Measurements from ENCODE around the gene SNAP91.
"Not testable (repeated sequence)": the region's sequence is repeated elsewhere in the genome, so short reads cannot be mapped to it uniquely, and the experiment has no call there.

Gene SNAP91, protein sequence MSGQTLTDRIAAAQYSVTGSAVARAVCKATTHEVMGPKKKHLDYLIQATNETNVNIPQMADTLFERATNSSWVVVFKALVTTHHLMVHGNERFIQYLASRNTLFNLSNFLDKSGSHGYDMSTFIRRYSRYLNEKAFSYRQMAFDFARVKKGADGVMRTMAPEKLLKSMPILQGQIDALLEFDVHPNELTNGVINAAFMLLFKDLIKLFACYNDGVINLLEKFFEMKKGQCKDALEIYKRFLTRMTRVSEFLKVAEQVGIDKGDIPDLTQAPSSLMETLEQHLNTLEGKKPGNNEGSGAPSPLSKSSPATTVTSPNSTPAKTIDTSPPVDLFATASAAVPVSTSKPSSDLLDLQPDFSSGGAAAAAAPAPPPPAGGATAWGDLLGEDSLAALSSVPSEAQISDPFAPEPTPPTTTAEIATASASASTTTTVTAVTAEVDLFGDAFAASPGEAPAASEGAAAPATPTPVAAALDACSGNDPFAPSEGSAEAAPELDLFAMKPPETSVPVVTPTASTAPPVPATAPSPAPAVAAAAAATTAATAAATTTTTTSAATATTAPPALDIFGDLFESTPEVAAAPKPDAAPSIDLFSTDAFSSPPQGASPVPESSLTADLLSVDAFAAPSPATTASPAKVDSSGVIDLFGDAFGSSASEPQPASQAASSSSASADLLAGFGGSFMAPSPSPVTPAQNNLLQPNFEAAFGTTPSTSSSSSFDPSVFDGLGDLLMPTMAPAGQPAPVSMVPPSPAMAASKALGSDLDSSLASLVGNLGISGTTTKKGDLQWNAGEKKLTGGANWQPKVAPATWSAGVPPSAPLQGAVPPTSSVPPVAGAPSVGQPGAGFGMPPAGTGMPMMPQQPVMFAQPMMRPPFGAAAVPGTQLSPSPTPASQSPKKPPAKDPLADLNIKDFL

GRCh38 chr6:83708970-83709747, at the start of gene SNAP91:
Gene SNAP91, minus strand, starts transcription at chr6:83709101. Its CDS starts 1,174 bp downstream, at chr6:83707927.
- peak; percentile 87 for DNase-seq

DNA sequence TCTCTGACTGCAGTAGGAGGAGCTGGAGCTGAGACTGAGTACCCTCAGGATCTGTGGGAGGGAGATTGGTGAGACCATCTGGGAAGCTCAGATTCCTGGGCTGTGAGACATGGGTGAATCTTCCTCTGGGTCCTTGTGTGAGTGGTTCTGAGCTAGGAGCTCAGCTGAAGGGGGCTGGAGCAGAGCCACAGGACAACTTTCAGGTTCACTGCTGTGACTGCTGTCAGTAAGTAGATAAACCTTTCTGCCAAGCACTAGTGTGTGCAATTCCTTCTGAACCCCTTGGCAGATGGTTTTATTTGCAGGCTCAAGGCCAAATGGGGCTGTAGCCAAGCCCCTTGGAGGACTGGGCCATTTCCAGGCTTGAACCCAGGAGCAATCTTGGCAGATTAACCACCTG, 49.6 kb upstream of the SNAP91 start:
- peak; percentile 82 for DNase-seq

DNA sequence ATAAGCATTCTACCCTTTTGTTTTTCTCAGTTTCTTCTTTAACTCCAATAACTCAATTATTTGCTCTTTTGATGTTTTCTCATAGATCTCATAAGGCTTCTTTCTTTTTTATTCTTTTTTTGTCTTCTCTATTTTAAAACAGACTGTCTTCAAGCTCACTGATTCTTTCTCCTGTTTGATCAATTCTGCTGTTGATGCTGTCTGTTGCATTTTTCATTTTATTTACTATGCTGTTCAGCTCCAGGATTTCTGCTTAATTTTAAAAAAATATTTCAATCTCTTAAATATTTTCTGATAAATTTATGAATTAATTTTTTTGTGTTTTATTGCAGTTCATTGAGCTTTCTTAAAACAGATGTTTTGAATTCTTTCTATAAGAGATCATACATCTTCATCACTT, 48.1 kb upstream of the SNAP91 start:
- DNase-seq = no peak

GRCh38 chr6:83756565-83756964, 47.7 kb upstream of the SNAP91 start:
- no peak for DNase-seq

DNA sequence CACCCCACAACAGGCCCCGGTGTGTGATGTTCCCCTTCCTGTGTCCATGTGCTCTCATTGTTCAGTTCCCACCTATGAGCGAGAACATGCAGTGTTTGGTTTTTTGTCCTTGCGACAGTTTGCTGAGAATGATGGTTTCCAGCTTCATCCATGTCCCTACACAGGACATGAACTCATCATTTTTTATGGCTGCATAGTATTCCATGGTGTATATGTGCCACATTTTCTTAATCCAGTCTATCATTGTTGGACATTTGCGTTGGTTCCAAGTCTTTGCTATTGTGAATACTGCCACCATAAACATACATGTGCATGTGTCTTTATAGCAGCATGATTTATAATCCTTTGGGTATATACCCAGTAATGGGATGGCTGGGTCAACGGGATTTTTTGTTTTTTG, 43.5 kb upstream of the SNAP91 start:
- not testable (repeated sequence) for DNase-seq

- no peak for DNase-seq
These were observed 32.2 kb upstream of the SNAP91 start for GRCh38 chr6:83741089-83741488.

DNA sequence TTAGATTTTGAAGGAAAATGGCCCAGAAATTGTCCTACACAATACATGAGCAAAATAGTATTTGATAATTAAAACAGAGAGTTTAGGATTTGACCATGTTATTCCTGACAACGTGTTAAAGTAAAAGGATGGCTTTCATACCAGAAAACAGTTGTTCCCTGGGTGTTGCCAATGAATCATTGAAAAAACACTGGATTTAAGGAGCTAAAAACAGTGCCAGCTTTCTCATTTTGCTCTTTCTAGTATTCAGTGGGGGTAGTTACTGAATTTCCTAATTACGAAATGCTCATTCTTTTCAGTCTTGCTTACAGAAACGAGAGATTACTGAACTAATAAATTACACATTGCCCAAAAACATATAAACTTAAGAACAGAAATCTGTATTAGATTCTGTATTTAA, 26.6 kb upstream of the SNAP91 start:
- no peak for DNase-seq

DNA sequence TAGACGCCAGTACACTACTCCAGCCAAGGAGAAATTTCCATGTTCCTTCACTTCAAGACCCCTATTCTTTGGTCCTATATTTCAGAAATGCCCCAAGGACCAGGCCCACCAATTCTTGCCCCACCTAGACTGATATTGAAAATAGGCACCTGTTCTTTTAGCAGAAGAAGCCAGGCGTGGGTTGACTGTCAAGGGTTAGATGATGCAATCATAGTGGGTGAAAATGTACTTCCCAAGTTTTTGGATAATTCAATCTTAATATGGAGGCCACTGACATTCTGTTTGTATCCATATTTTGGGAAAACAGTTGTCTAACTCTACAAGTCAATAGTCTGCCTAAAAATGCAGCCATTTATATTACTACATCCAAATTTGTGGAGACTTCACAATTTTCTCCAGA, 21.0 kb upstream of the SNAP91 start:
- DNase-seq = no peak

GRCh38 chr6:83722876-83723275, 14.0 kb upstream of the SNAP91 start:
- no peak for DNase-seq

- DNase-seq = no peak
These were observed 8.9 kb upstream of the SNAP91 start for GRCh38 chr6:83717809-83718208.

DNA sequence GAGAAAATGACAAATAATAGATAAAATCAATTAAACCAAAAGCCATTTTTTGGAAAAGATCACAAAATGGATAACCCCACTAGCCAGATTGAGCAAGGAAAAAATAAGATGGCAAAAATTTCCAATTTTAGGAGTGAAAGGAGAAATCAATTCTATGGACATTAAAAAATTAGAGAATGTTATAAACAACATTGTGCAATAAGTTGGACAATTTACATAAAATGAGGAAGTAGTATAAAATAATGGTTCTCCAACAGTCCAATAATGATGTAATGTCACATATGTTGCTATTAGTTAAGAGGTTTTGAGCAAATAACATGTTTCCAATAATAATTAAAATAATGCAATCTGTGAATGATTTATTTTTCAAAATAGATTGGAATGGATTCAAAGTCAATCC, 3.1 kb upstream of the SNAP91 start:
- no peak for DNase-seq

DNA sequence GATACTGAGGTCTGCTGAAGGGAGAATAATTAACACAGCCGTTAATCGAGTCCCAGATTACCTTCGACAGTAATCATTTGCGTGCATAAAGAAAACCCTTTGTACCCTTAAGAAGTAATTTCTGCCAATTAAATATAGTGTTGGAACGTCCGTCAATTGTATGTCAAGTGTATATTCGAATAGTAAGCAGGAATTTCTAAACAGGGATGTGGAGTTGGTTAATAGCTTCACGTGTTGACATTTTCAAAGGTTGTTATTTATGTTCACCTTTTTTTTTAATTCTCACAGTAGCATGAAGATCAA, 798 bp upstream of the SNAP91 start:
- no peak for DNase-seq

- peak; percentile 25 for DNase-seq
These were observed 343 bp downstream of the SNAP91 start for GRCh38 chr6:83708546-83708969.

GRCh38 chr6:83707829-83708545, 914 bp downstream of the SNAP91 start:
- DNase-seq = peak; percentile 29

- no peak for DNase-seq
These were observed 6.2 kb downstream of the SNAP91 start for GRCh38 chr6:83702749-83703148.

- DNase-seq = no peak
These were observed 6.8 kb downstream of the SNAP91 start for GRCh38 chr6:83702077-83702476.

GRCh38 chr6:83696674-83697073, 12.2 kb downstream of the SNAP91 start:
- no peak for DNase-seq

- DNase-seq = no peak
These were observed 23.4 kb downstream of the SNAP91 start for GRCh38 chr6:83685481-83685880.

- DNase-seq = no peak
These were observed 31.1 kb downstream of the SNAP91 start for GRCh38 chr6:83677791-83678190.

GRCh38 chr6:83637953-83638352, 70.9 kb downstream of the SNAP91 start:
- no peak for DNase-seq

- no peak for DNase-seq
These were observed 72.1 kb downstream of the SNAP91 start for GRCh38 chr6:83636800-83637199.

- DNase-seq = no peak
These were observed 75.3 kb downstream of the SNAP91 start for GRCh38 chr6:83633609-83634008.

GRCh38 chr6:83633149-83633548, 75.8 kb downstream of the SNAP91 start:
- no peak for DNase-seq

Data from NCI-H1092 (cell line).